Measurements from ENCODE around the gene GLP1R.

Gene GLP1R

DNA sequence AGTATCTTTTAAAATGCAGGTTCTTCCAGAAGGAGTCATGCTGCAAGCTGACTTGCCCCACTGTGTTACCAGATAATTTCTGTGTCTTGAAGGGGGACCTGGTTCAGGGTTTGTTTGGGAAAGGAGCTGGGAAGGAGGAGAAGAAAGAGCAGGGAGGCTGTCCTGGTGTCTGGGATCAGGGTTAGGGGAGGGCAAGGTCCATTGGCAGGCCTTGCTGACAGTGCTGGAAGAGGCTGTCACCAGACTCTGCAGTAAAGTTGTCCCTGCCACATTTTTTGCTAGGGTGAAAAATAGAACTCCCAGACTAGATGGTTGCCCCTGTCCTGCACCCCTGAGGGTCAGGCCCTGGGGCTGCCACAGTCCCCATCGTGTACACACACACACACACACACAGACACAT, 14.9 kb downstream of the GLP1R start:
- DNase-seq = no peak

DNA sequence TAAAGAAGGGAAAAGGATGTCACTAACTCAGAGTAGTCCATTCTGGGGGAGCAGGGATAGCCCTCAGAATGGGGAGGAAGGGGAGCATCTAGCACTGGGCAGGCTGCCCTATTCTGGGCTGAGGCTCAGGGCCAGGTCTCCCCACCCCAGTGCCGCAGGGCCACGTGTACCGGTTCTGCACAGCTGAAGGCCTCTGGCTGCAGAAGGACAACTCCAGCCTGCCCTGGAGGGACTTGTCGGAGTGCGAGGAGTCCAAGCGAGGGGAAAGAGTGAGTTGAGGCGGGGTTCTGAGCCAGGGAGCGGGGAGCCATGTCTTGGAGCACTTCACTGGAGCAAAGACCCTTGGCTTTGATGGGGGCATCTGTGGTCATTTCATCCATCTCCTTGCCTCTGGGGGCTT, 17.0 kb downstream of the GLP1R start:
- DNase-seq = no peak

DNA sequence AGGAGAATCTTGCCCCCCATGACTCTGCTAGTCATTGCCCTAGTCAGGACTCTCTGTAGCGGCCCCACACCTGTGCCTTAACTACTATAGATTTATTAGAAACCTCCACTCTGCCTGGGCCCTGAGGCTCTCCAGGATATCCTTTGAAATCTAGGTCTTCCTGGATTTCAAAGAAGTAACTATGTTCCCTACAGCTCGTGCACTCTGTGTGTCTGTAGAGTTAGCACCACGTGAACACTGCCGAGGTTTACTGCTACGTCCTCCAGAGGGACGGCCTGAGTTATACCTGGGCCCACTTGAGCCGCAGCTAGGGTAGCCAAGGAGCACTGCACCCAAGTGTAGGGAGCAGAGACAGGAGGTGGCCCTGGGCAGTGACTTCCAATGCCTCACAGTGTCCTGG, 19.8 kb downstream of the GLP1R start:
- no peak for DNase-seq

- DNase-seq = no peak
These were observed 24.2 kb downstream of the GLP1R start for GRCh38 chr6:39072830-39073229.

GRCh38 chr6:39073471-39074355, 25.1 kb downstream of the GLP1R start:
- no peak for DNase-seq

GRCh38 chr6:39074486-39074885, 25.9 kb downstream of the GLP1R start:
- DNase-seq = no peak

DNA sequence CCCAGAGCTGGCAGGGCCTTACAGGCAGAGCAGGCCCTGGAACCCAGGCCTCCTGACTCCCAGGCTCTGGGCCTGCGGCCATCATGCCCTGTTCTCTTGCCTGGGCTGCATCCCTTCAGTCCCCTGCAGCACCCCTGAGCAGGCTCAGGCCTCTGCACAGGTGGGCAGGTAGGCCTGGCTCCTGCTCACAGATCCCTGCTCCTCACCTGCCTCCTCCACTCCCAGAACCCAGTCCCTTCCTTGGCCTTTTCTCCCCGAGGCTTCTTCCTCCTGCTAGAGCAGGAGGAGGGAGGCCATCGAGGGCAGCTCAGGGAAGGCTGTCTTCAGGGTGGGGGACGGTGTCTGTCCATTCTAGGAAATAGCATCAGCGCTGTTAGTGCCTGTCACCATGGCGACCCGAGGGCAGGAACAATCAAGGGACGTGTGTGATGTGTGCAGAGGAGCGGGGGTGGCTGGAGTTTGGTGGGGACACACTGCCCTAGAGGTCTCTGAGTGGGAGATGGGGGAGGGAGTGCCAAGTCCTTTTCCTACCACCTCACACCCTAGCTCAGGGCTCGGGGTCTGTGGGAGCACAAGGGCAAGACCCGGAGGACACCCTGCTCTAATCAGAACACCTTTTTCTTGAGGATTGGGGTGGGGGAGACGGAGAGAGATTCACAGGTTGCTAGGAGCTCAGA, 26.6 kb downstream of the GLP1R start:
- no peak for DNase-seq

DNA sequence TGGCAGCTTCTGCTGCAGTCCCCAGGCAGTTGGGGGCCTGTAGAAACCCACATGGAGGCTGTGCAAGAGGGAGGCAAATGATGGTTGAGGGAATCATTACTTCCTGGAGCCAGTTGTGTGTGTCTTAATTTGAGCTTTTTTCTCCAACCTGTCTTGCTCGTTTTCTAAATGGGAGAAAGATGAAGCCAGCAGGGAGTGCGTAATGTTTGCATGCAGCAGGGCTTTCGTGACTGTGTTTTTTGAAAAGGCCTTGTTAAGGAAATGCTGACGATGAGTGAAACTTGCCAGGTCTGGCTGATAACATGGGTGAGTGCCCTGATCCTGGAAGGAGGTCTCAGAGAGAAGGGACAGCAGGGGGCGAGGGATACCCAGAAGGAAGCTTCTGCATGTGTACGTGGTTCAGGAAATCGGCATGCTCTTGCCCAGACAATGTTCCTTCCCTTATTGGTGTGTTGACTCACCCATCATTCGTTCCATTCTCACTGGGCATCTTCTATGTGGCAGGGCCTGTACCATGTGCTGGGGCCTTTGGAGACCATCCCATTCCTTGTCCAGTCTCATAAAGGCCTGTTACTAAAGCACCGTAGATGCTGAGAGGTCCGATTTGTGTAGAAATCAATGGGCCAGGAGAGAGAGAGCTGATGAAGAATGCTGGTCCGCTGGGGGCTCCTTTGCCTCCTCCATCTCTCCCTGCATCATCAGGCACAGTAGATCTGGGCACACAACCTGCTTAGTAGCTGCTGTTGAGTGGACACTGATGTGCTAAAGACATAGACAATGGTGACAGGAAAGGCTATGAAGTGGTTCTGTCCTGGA, 27.4 kb downstream of the GLP1R start:
- DNase-seq = no peak

GRCh38 chr6:39076623-39077535, 28.3 kb downstream of the GLP1R start:
- DNase-seq = no peak

DNA sequence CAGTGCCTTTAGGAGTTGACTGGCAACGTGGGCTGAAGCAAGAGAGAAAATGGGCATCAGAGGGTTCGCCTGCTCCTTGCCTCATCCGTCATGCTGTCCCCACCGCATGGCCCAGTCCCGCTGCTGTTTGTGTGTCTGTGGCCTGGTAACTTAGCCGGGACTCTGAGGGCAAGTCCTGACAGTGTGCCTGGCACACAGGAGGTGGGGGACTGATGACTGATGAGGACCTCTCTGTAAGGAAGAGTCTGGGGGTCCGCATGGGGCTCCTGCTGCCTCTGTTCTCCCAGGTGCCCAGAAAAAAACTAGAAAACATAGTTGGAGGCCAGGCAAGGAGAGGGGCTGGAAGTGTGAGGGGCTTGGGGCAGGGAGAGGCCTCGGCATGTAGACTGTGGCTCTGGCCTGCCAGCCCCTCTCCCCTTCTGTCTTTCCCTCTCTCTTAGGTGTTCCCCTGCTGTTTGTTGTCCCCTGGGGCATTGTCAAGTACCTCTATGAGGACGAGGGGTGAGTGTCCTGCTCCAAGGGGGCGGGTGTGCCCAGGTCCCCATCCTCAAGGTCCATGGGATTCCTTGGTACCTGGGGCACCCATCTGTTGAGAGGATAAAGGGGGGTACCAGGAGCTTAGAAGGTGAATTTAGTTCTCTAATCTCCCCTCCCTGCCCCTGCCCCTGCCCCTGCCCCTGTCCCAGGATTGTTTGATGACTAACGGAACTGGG, 29.5 kb downstream of the GLP1R start:
- DNase-seq = no peak

DNA sequence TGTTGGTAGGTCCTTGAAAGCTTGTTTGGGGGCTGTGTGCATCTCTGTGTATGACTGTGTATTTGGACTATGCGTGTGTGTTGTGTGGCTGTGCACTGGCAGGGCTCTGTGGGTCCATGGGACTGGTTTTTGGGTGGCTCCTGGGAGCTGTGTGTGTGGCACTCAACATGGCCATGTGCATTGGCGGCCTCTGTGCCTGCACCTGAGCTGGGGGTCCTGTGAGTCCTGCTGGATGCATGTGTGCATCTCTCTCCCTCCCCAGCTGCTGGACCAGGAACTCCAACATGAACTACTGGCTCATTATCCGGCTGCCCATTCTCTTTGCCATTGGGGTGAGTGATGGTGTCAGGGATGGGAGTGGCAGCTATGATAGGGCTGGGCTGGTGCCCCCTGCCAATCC, 30.1 kb downstream of the GLP1R start:
- DNase-seq = no peak

DNA sequence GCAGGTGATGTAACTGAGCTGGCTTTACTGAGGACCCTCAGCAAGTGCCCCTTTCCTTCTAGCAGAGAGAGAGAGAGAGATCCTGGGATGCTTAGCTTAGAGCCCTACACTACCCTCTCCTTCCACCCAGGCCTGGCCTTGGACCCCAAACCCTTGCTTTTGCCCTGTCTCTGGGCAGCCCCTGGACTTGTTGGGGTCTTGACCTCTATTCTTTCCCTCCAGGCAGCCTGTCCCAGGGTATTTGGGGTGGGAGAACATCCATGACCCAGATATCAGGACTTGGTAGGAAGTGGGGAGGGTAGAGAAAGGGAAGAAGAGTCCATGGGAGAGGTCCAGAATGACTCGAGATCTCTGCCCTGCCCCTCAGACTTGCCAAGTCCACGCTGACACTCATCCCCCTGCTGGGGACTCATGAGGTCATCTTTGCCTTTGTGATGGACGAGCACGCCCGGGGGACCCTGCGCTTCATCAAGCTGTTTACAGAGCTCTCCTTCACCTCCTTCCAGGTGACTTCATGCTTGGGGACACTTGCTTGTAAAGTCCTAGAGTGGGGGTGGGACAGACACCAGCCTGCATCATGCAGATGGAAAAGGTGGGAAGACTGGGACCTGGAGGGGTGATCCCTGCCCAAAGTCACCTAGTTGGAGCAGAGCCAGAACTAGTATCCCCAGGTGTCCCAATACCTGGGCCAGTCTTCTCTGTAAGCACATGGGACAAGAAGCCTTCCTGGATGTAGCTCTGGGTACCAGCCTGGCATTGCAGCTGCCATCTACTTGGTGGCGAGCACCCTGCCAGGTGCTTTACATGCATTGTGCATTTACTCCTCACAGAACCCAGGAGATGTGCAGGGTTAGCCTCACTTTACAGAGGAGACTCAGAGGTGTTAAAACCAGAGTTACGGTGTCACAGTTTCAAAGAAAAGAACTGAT, 30.9 kb downstream of the GLP1R start:
- DNase-seq = no peak

DNA sequence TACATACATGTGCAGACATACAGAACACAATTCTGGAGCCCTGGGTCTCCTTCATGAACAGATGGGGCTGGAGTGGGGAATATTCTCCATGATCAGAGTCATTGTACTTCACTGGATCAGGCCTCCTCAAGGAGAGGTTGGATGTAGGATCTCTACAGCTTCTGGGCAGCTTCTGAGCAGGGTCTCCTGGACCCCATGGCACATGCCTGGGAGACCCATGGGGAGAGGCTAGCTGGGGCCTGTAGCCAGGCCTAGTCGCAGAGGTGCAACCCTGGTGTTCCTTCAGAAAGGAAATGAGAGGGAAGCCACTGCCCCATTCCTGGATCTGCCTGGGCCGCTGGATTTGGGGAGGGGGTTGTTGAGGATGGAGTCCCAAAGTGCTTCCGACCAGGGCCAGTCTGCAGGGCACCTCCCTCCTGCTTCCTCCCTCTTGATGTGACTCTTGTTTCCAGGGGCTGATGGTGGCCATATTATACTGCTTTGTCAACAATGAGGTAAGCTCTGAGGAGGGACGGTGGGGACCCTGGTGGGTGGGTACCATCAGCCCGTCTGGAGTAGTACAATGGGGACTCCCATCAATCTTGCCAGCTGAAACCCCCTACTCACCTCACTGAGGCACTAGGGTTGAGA, 31.8 kb downstream of the GLP1R start:
- DNase-seq = no peak

DNA sequence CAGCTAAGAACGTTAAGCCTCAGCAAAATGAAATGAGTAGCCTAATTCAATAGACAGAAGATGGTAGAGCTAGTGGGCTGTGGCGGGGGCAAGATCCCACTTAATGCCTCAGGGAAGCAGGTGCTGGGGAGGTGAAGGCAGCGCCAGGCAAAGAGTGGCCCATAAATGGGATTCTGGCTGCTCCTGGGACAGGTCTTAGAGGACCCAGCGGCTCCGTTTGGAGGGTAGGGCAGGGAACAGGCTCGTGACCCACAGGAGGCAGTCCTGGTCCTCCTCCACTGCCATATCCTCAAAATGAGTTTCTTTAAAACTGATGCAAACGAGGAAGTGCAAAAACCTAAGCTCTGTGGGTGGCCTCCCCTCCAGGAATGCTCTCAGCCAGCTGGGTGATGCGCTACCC, 33.7 kb downstream of the GLP1R start:
- DNase-seq = no peak

GRCh38 chr6:39083231-39083634, 34.7 kb downstream of the GLP1R start:
- no peak for DNase-seq

DNA sequence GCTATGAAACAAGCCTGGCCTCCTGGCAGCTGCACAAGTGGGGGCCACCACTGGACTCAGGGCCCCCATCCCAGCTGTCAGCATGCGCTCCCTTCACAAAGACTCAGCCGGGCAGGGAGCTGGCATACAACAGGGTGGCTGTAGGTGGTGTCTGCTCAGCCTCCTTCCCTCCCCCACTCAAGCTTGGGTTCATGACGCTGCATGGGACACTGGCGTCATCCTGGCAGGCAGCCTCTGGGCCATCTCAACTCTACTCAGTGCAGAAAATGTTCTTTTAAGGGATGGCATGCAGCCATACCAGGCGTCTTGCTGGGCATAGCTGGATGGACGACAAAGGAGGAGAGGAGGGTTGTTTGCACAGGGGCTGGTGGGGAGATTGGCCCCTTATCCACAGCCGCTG, 35.9 kb downstream of the GLP1R start:
- DNase-seq = no peak

DNA sequence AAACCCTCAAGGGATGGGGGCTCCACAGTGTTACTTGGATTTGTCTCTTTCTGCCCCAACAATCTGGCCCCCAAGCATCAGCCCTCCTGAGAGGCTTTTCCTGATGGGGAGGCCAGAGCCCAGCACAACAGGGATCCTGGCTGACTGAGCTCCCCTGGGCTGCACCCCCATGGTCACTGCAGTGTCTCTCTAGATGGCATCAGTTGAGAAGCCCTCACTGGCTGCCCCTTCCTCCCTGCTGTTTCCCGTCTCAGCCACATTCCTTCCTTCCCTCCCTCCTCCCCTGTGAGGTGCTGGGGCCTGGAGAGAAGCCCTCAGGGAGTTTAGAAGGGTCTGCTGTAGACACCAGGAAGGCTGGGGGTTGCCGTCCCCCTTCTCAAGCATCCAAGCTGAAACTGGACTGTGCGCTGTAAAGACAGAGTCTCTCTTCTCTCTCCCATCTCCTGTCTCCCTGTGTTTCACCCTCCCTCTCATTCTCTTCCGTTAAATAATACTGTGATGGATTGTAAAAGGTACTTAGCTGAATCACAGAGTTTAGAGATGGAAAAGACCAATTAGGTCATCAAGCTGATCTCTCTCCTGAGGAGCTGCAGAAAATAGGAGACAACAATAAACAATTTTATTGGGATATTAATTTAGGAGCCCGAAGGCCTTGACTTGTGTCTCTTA, 36.7 kb downstream of the GLP1R start:
- DNase-seq = no peak

GRCh38 chr6:39086294-39086693, 37.7 kb downstream of the GLP1R start:
- DNase-seq = no peak

GRCh38 chr6:39086711-39087110, 38.1 kb downstream of the GLP1R start:
- DNase-seq = no peak

- no peak for DNase-seq
These were observed 38.6 kb downstream of the GLP1R start for GRCh38 chr6:39087197-39087596.
